ENCODE measurements around the gene TGFBR1.

TGFBR1 gene

GRCh38 chr9:99104459-99105151, at the start of gene TGFBR1:
TSS of gene TGFBR1 (plus strand) at chr9:99105113. CDS start at chr9:99105206, 93 bp downstream.
- TF ChIP-seq USF1 (IDR thresholded peaks at IDR 0.05) (0 out of 2 replicates have a peak, but pooled peaks have one; percentile 24), ZBTB7A (IDR thresholded peaks at IDR 0.05; ENCODE audit: low read depth) (peak; percentile 55; the same call in 1 of the 2 replicates), TAF1 (IDR thresholded peaks at IDR 0.05; ENCODE audit: low read depth) (peak; percentile 38; the same call in 1 of the 2 replicates), MAX (IDR thresholded peaks at IDR 0.05) (peak; percentile 51; the same call in 1 of the 2 replicates), TEAD4 (IDR thresholded peaks at IDR 0.05) (no peak)

DNA sequence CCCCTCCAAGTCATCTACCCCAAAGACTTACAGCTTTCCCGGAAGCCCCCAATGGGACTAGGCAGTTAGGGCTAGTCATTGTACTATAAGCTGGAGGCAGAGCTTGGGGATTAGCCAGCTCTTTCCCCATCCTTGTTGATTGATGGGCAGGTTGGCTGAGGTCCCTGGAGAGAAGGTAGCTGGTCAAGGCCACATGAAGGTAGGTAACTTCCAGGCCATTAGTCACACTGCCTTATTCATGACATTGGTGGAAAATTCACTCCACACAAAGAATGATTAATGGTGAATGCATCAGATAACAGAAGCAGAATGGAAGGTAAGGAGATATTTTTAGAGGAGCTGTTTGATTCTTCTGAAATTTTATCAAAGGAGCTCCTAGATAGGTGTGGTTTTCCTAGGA, 49.5 kb upstream of the TGFBR1 start:
- TF ChIP-seq USF1 (IDR thresholded peaks at IDR 0.05), result no peak

- TF ChIP-seq TCF12 (IDR thresholded peaks at IDR 0.05; ENCODE audit: low read depth) (no peak), MAX (IDR thresholded peaks at IDR 0.05) (no peak), NFIC (IDR thresholded peaks at IDR 0.05) (no peak), TAF1 (IDR thresholded peaks at IDR 0.05; ENCODE audit: low read depth) (no peak), RAD21 (IDR thresholded peaks at IDR 0.05; ENCODE audit: low read depth) (no peak), CEBPB (IDR thresholded peaks at IDR 0.05) (no peak), EP300 (IDR thresholded peaks at IDR 0.05; ENCODE audit: borderline replicate concordance) (no peak), CREB1 (IDR thresholded peaks at IDR 0.05; ENCODE audit: low read depth) (no peak), TEAD4 (IDR thresholded peaks at IDR 0.05) (no peak)
Measured at GRCh38 chr9:99056186-99056585, 48.7 kb upstream of the TGFBR1 start.

DNA sequence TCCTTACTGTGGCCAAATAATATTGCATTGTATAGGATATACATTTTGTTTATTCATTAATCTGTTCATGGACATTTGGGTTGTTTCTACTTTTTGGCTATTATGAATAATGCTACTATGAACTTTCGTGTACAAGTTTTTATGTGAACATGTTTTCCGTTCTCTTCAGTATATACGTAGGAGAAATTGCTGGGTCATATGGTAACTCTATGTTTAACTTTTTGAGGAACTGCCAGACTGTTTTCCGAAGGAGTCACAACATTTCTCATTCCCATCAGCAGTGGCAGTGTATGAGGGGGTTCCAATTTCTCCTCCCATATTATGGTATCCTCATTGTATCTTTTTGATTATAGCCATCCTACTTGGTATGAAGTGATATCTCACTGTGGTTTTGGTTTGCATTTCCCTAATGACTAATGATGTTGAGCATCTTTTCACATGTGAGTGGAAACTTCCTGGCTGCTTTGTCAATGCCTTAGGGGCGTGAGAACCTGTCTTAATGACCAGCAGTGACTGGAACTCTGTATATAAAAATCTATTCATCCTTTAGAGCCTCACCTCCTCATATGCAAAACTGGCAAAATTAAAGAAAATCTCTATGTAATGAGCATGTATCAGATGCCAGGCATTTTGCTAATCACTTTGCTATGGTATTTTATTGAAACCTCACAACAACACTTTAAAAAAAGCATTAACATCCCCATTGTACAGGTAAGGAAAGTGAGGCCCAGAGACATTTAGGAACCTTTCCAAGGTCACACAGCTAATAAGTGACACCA, 47.8 kb upstream of the TGFBR1 start:
- TF ChIP-seq CREB1 (IDR thresholded peaks at IDR 0.05; ENCODE audit: low read depth), result no peak
- no peak for TF ChIP-seq EGR1 (IDR thresholded peaks at IDR 0.05)
- TF ChIP-seq TEAD4 (IDR thresholded peaks at IDR 0.05), result no peak
- no peak for TF ChIP-seq NFIC (IDR thresholded peaks at IDR 0.05)
- TF ChIP-seq CEBPB (IDR thresholded peaks at IDR 0.05), result no peak
- TF ChIP-seq, protein P1, sequence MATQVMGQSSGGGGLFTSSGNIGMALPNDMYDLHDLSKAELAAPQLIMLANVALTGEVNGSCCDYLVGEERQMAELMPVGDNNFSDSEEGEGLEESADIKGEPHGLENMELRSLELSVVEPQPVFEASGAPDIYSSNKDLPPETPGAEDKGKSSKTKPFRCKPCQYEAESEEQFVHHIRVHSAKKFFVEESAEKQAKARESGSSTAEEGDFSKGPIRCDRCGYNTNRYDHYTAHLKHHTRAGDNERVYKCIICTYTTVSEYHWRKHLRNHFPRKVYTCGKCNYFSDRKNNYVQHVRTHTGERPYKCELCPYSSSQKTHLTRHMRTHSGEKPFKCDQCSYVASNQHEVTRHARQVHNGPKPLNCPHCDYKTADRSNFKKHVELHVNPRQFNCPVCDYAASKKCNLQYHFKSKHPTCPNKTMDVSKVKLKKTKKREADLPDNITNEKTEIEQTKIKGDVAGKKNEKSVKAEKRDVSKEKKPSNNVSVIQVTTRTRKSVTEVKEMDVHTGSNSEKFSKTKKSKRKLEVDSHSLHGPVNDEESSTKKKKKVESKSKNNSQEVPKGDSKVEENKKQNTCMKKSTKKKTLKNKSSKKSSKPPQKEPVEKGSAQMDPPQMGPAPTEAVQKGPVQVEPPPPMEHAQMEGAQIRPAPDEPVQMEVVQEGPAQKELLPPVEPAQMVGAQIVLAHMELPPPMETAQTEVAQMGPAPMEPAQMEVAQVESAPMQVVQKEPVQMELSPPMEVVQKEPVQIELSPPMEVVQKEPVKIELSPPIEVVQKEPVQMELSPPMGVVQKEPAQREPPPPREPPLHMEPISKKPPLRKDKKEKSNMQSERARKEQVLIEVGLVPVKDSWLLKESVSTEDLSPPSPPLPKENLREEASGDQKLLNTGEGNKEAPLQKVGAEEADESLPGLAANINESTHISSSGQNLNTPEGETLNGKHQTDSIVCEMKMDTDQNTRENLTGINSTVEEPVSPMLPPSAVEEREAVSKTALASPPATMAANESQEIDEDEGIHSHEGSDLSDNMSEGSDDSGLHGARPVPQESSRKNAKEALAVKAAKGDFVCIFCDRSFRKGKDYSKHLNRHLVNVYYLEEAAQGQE (IDR thresholded peaks at IDR 0.05; ENCODE audit: low read depth), result no peak
- TF ChIP-seq ZBTB7A (IDR thresholded peaks at IDR 0.05; ENCODE audit: low read depth), result no peak
- no peak for TF ChIP-seq TAF1 (IDR thresholded peaks at IDR 0.05; ENCODE audit: low read depth)
- TF ChIP-seq RAD21 (IDR thresholded peaks at IDR 0.05; ENCODE audit: low read depth), result no peak
- no peak for TF ChIP-seq MAX (IDR thresholded peaks at IDR 0.05)
- TF ChIP-seq EP300 (IDR thresholded peaks at IDR 0.05; ENCODE audit: borderline replicate concordance), result no peak
- no peak for TF ChIP-seq TCF12 (IDR thresholded peaks at IDR 0.05; ENCODE audit: low read depth)

- TF ChIP-seq CREB1 (IDR thresholded peaks at IDR 0.05; ENCODE audit: low read depth) (no peak), NFIC (IDR thresholded peaks at IDR 0.05) (no peak), USF1 (IDR thresholded peaks at IDR 0.05) (no peak), YY1 (IDR thresholded peaks at IDR 0.05; ENCODE audit: low read depth) (no peak), TCF12 (IDR thresholded peaks at IDR 0.05; ENCODE audit: low read depth) (no peak), CEBPB (IDR thresholded peaks at IDR 0.05) (no peak), EGR1 (IDR thresholded peaks at IDR 0.05) (no peak), TAF1 (IDR thresholded peaks at IDR 0.05; ENCODE audit: low read depth) (no peak), RAD21 (IDR thresholded peaks at IDR 0.05; ENCODE audit: low read depth) (no peak), FOXM1 (IDR thresholded peaks at IDR 0.05; ENCODE audit: borderline replicate concordance, low read depth) (no peak)
- TF ChIP-seq, protein P1 (IDR thresholded peaks at IDR 0.05; ENCODE audit: low read depth), result no peak
Measured at GRCh38 chr9:99057665-99058625, 47.0 kb upstream of the TGFBR1 start.
